NT2/D1 (cell line): ENCODE data around the gene MST1.

ENCODE experiments used
- SUZ12 ChIP-seq: IDR thresholded peaks from 2 replicates; pipeline ENCODE4 v1.6.1; 2011; ENCODE audit not compliant: insufficient read length, insufficient read depth; ENCODE audit errors: extremely low read depth
- YY1 ChIP-seq: IDR thresholded peaks from 2 replicates; pipeline ENCODE4 v1.6.1; 2011; ENCODE audit not compliant: insufficient read length, insufficient read depth
- ZNF274 ChIP-seq: IDR thresholded peaks from 2 replicates; pipeline ENCODE4 v1.6.1; 2011; ENCODE audit warnings: mild to moderate bottlenecking, low read depth, low read length

- TF ChIP-seq SUZ12 (no peak), YY1 (no peak), ZNF274 (no peak)
These were observed 17.3 kb upstream of the MST1 start for GRCh38 chr3:49706456-49707112.
